GM23338 (cell line): ENCODE data around the gene PCDHGB5. TPM values are rescaled to one million over a fixed set of nuclear protein-coding genes. Genes with fewer than 3 reads are reported as not detected.

Experiments
- CREB1 ChIP-seq: fragments of 250-450 bp; sonication (Bioruptor Pico); IDR thresholded peaks from 2 replicates; pipeline ENCODE4 v1.5.0; 2020; ENCODE audit warnings: low read depth, mild to moderate bottlenecking, moderate library complexity
- CTCF ChIP-seq, 2 experiments: fragments of 200-600 bp in 1 of 2; sonication (generic) in 1 of 2; conservative IDR thresholded peaks; 2 replicates each; pipeline versions ENCODE4 v1.5.1 to v1.6.1; 2016 to 2017; ENCODE audit warnings: antibody characterized with exemption in 2 of 2, low read depth in 2 of 2, mild to moderate bottlenecking in 2 of 2, moderate library complexity in 1 of 2
- ETS1 ChIP-seq: IDR thresholded peaks from 2 replicates; pipeline ENCODE4 v1.6.1; 2016; ENCODE audit warnings: antibody characterized with exemption
- EZH2 ChIP-seq: fragments of 200-600 bp; sonication (generic); IDR thresholded peaks from one replicate; pipeline ENCODE4 v1.8.0; 2017; ENCODE audit warnings: antibody characterized with exemption, mild to moderate bottlenecking, low read depth; ENCODE audit not compliant: unreplicated experiment
- EZH2phosphoT487 ChIP-seq: fragments of 200-600 bp; sonication (generic); IDR thresholded peaks from one replicate; pipeline ENCODE4 v1.8.1; 2018; ENCODE audit warnings: antibody characterized with exemption; ENCODE audit not compliant: unreplicated experiment
- POLR2AphosphoS5 ChIP-seq: IDR thresholded peaks from 2 replicates; pipeline ENCODE4 v1.6.1; 2016; ENCODE audit warnings: antibody characterized with exemption, low read depth
- ZNF114 ChIP-seq: fragments of 250-450 bp; sonication (Bioruptor Pico); IDR thresholded peaks from 2 replicates; pipeline ENCODE4 v1.5.0; 2020; ENCODE audit warnings: mild to moderate bottlenecking, moderate library complexity
- ZNF331 ChIP-seq: fragments of 250-450 bp; sonication (Bioruptor Pico); IDR thresholded peaks from 2 replicates; pipeline ENCODE4 v1.5.0; 2020; ENCODE audit warnings: low read depth, mild to moderate bottlenecking, moderate library complexity
- ZNF462 ChIP-seq: fragments of 250-450 bp; sonication (Bioruptor Pico); IDR thresholded peaks from 2 replicates; pipeline ENCODE4 v1.5.0; 2020; ENCODE audit warnings: mild to moderate bottlenecking, moderate library complexity
- polyA plus RNA-seq: library from polyadenylated mRNA; unstranded; fragments of >200 nt; fragmentation: Nextera tagmentation; extraction: Ambion mirVana; gene quantifications from 2 replicates; pipeline ENCODE4 v1.2.1, GENCODE V29; 2016
- total RNA-seq: library from RNA; depleted of rRNA; stranded (reverse); fragments of >200 nt; shearing (Covaris generic); gene quantifications from 2 replicates; pipeline ENCODE4 v1.2.3, GENCODE V29; 2014

The PCDHGB5 gene
- total and polyA plus RNA-seq, 2 experiments from 2014 or later: 2.5 to 18.5 TPM

- no peak for TF ChIP-seq ZNF462 (CRISPR knock-in tag)
- TF ChIP-seq CREB1 (CRISPR knock-in tag): no peak
- TF ChIP-seq EZH2phosphoT487: no peak
- no peak for TF ChIP-seq ZNF114 (CRISPR knock-in tag)
- no peak for TF ChIP-seq POLR2AphosphoS5
- TF ChIP-seq ETS1: no peak
- TF ChIP-seq CTCF (conservative IDR thresholded peaks at IDR 0.05; ENCODE audit: low read depth in 2 of 2): no peak
- TF ChIP-seq EZH2: no peak
- no peak for TF ChIP-seq ZNF331 (CRISPR knock-in tag)
Observed at GRCh38 chr5:141356133-141356532, 41.6 kb upstream of the PCDHGB5 start (continued).
